DMS53 treated with DMSO at 0.1 percent for 48 hours (cell line): ENCODE results near the gene REPS1.

Source experiments
- DNase-seq: peaks from one replicate; lab custom pipeline; 2025; ENCODE audit not compliant: unreplicated experiment; lab: John Stamatoyannopoulos, UW

The REPS1 gene

DNA sequence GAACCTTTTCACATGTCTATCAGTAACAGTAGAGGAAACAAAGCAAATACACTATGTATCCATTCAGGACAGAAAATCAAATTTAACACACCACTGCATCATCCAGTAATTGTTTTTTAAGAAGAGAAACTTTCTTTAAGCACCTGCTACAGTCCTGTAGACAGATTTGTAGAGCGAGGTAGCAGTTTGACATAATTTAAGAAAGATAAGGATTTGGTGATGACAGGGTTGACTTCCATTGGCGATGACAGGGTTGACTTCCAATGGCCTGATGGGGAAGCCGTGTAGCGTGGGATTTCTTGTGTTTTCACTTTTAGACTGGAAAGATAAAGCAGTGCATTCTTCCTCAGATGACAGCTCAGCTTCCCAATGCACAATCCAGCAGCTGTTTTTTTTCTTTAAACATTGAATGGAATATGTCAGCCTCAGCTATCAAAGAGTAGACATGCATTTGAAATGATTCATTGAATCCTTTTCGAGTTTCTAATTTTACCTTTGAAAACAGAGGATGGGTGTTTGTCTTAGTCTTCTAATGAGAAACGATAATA lies 123.6 kb downstream of the REPS1 start:
- no peak for DNase-seq

GRCh38 chr6:138863321-138863720 lies 124.7 kb downstream of the REPS1 start:
- DNase-seq, result no peak

- DNase-seq, result no peak
Measured at GRCh38 chr6:138862456-138862855, 125.6 kb downstream of the REPS1 start.

DNA sequence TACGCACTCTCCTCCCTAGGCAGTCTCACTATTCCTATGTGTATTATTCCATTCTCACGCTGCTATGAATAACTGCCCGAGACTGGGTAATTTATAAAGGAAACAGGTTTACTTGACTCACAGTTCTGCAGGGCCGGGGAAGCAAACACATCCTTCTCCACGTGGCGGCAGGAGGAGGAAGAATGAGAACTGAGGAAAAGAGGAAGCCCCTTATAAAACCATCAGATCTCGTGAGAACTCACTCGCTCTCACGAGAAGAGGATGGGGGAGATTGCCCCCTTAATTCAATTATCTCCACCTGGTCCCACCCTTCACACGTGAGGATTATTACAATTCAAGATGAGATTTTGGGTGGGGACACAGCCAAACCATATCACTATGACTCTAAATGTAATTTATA lies 130.3 kb downstream of the REPS1 start:
- DNase-seq, result no peak

DNA sequence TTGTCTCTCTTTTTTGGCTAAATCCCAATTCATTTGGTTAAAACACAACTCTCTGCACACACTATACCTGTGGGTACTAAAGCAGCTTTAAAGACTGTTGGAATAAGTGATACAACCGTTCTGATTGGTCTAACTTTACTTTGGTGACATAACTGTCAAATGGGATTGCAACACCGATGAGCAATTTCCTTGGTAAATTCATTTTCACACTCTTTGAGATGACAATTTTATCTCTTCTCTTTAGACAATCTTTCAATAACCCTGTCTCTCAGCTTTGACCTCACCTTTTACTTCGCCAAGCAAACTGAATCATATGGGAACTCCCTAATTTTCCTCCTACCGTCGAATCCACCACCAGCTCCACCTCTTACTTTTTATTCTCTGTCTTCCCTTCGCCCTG lies 131.4 kb downstream of the REPS1 start:
- DNase-seq, result no peak
